Neural crest cell (in vitro differentiated cells): ENCODE data around the gene C4BPB. TPM values are rescaled to one million over a fixed set of nuclear protein-coding genes. Genes with fewer than 3 reads are reported as not detected.
A peak's percentile ranks its signal among the peaks of the same experiment; 100 is the strongest.

Source experiments
- DNase-seq: peaks from one replicate; pipeline ENCODE4 v3.0.0; 2021; ENCODE audit warnings: low read depth, mixed read lengths, low spot score
- H3K27ac Mint-ChIP-seq: one replicate; pipeline ENCODE4 v1.8.0; 2021; ENCODE audit warnings: mild to moderate bottlenecking, mixed read lengths; ENCODE audit not compliant: unreplicated experiment
- H3K27me3 Mint-ChIP-seq: 2 replicates; pipeline ENCODE4 v1.8.0; 2021; ENCODE audit warnings: low read depth, mild to moderate bottlenecking, mixed read lengths
- H3K36me3 Mint-ChIP-seq: 2 replicates; pipeline ENCODE4 v1.8.0; 2021; ENCODE audit warnings: low read depth, mild to moderate bottlenecking, mixed read lengths
- H3K4me1 Mint-ChIP-seq: 2 replicates; pipeline ENCODE4 v1.8.0; 2021; ENCODE audit warnings: mixed read lengths
- H3K4me3 Mint-ChIP-seq: one replicate; pipeline ENCODE4 v1.8.0; 2021; ENCODE audit warnings: mild to moderate bottlenecking, mixed read lengths
- H3K9me3 Mint-ChIP-seq: 2 replicates; pipeline ENCODE4 v1.8.0; 2021; ENCODE audit warnings: mixed read lengths
- total RNA-seq: library from RNA; stranded (reverse); gene quantifications from 2 replicates; pipeline ENCODE4 v1.2.1, GENCODE V29; 2021
- TF ChIP-seq, protein P1 (sequence below): fragments of 200-600 bp; sonication (generic); conservative IDR thresholded peaks from 2 replicates; pipeline ENCODE4 v1.5.0; 2021; ENCODE audit warnings: antibody characterized with exemption, mild to moderate bottlenecking

The C4BPB gene
- total RNA-seq, 1 donor from 2014 or later: not detected

- no peak for DNase-seq
- H3K4me1 Mint-ChIP-seq: no peaks in the 10 kb centered on the region
- H3K36me3 Mint-ChIP-seq: peaks cover 3% of the 10 kb centered on the region
- TF ChIP-seq, protein P1, sequence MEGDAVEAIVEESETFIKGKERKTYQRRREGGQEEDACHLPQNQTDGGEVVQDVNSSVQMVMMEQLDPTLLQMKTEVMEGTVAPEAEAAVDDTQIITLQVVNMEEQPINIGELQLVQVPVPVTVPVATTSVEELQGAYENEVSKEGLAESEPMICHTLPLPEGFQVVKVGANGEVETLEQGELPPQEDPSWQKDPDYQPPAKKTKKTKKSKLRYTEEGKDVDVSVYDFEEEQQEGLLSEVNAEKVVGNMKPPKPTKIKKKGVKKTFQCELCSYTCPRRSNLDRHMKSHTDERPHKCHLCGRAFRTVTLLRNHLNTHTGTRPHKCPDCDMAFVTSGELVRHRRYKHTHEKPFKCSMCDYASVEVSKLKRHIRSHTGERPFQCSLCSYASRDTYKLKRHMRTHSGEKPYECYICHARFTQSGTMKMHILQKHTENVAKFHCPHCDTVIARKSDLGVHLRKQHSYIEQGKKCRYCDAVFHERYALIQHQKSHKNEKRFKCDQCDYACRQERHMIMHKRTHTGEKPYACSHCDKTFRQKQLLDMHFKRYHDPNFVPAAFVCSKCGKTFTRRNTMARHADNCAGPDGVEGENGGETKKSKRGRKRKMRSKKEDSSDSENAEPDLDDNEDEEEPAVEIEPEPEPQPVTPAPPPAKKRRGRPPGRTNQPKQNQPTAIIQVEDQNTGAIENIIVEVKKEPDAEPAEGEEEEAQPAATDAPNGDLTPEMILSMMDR: no peak
- no peak overlapping the region for H3K27ac Mint-ChIP-seq
- no peak overlapping the region for H3K4me3 Mint-ChIP-seq
- H3K9me3 Mint-ChIP-seq: no peaks in the 10 kb centered on the region
- H3K27me3 Mint-ChIP-seq: no peaks in the 10 kb centered on the region
Observed at GRCh38 chr1:207069061-207069460, 19.6 kb upstream of the C4BPB start.

- TF ChIP-seq, protein P1: no peak
- Mint-ChIP-seq H3K9me3 (no peaks in the 10 kb centered on the region), H3K4me1 (no peaks in the 10 kb centered on the region), H3K4me3 (no peak overlapping the region), H3K36me3 (peaks cover 3% of the 10 kb centered on the region), H3K27me3 (no peaks in the 10 kb centered on the region), H3K27ac (no peak overlapping the region)
- no peak for DNase-seq
Observed at GRCh38 chr1:207069858-207070506, 18.7 kb upstream of the C4BPB start.

GRCh38 chr1:207070811-207071210 is 17.8 kb upstream of the C4BPB start:
- Mint-ChIP-seq H3K9me3 (no peaks in the 10 kb centered on the region), H3K36me3 (peaks cover 3% of the 10 kb centered on the region), H3K4me3 (no peak overlapping the region), H3K27ac (peak overlapping the region; percentile 43), H3K4me1 (no peaks in the 10 kb centered on the region), H3K27me3 (no peaks in the 10 kb centered on the region)
- TF ChIP-seq, protein P1: no peak
- DNase-seq: no peak

- H3K9me3 Mint-ChIP-seq: no peaks in the 10 kb centered on the region
- DNase-seq: no peak
- peaks cover 3% of the 10 kb centered on the region for H3K36me3 Mint-ChIP-seq
- H3K27me3 Mint-ChIP-seq: no peaks in the 10 kb centered on the region
- H3K4me3 Mint-ChIP-seq: no peak overlapping the region
- TF ChIP-seq, protein P1: no peak
- no peaks in the 10 kb centered on the region for H3K4me1 Mint-ChIP-seq
- H3K27ac Mint-ChIP-seq: no peak overlapping the region
Observed at GRCh38 chr1:207071426-207071825, 17.2 kb upstream of the C4BPB start.

- peaks cover 3% of the 10 kb centered on the region for H3K36me3 Mint-ChIP-seq
Observed at GRCh38 chr1:207072233-207072632, 16.4 kb upstream of the C4BPB start.

More at GRCh38 chr1:207072233-207072632, 16.4 kb upstream of the C4BPB start:
- TF ChIP-seq, protein P1: no peak
- no peak overlapping the region for H3K4me3 Mint-ChIP-seq
- H3K27me3 Mint-ChIP-seq: no peaks in the 10 kb centered on the region
- no peaks in the 10 kb centered on the region for H3K4me1 Mint-ChIP-seq
- no peak for DNase-seq
- peak overlapping the region; percentile 43 for H3K27ac Mint-ChIP-seq
- H3K9me3 Mint-ChIP-seq: no peaks in the 10 kb centered on the region
